ENCODE data around the gene HEXIM2.

DNA sequence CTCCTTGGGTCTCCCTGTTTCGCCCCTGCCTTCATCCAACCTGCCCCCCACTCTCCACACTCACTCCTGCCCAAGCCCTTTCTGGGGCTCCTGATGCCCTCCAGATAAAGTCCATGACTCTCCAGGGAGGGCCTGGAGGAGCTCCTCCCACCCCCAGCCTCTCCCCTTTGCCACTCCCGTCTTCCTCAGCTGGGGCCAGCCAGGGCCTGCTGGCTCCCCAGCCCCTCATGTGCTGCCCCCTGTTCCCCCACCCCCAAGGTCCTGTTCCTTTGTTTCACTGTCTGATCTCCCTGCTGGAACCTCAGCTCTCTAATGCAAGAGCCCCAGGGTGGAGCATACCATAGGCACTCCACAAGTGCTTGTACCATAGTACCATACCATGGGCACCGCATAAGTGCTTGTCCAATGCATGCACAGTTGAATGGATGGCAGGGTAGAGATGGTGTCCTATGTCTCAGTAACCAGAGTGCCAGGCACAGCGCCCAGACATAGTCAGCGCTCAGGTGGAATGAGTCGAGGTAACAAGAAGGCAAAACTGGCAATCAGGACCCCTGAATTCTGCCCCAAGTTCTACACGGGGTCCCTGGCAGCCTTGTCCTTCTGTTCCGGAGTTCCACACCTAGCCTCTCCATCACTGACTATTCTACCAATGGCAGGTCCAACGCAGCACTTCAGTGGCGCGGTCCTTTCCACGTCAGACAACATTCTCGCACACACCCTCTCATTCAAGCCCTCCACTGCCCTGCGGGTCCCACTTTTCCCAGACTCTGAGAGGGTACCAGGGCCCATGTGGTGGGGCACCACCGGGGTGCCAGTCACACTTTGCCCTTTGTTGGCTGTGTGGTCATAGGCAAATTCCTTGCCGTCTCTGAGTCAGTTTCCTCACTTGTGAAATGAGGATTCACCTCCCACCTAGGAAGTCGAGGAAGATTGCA is 30.7 kb upstream of the HEXIM2 start:
- TF ChIP-seq, protein P1, sequence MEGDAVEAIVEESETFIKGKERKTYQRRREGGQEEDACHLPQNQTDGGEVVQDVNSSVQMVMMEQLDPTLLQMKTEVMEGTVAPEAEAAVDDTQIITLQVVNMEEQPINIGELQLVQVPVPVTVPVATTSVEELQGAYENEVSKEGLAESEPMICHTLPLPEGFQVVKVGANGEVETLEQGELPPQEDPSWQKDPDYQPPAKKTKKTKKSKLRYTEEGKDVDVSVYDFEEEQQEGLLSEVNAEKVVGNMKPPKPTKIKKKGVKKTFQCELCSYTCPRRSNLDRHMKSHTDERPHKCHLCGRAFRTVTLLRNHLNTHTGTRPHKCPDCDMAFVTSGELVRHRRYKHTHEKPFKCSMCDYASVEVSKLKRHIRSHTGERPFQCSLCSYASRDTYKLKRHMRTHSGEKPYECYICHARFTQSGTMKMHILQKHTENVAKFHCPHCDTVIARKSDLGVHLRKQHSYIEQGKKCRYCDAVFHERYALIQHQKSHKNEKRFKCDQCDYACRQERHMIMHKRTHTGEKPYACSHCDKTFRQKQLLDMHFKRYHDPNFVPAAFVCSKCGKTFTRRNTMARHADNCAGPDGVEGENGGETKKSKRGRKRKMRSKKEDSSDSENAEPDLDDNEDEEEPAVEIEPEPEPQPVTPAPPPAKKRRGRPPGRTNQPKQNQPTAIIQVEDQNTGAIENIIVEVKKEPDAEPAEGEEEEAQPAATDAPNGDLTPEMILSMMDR (IDR thresholded peaks at IDR 0.05): no peak
- no peak for TF ChIP-seq POLR2A (IDR thresholded peaks at IDR 0.05)

All from heart left ventricle (tissue), 13 donors.